HCT116 (cell line): ENCODE data around the gene GPC5. TPM values are rescaled to one million over a fixed set of nuclear protein-coding genes. Genes with fewer than 3 reads are reported as not detected.

Source experiments
- ATAC-seq: fragments of 200-7000 bp; cut with Tn5 transposase; 2 replicates; pipeline ENCODE4 v1.9.1; 2020; ENCODE audit warnings: mild to moderate bottlenecking, moderate library complexity
- BruUV-seq: library from RNA; stranded (reverse); fragments of 400-500 nt; replicated peaks from 2 replicates; lab custom pipeline; 2021; lab: Mats Ljungman, UMichigan
- CTCF ChIA-PET: fragments of 300-600 bp; sonication (Branson Sonifier 250); formaldehyde crosslinking; loops from one replicate; lab custom pipeline; 2021; ENCODE audit warnings: antibody characterized with exemption; lab: Charles Lee
- POLR2A ChIA-PET: fragments of 300-600, 350-600 bp; sonication (Branson Sonifier 250); formaldehyde crosslinking; loops from one replicate; lab custom pipeline; 2021; ENCODE audit warnings: antibody characterized with exemption; lab: Charles Lee
- RAD21 ChIA-PET, 2 experiments: fragments of 300-600 bp; sonication (Branson Sonifier 250); formaldehyde crosslinking; loops; one replicate each; lab custom pipeline; 2023; ENCODE audit warnings: low total read pairs in 2 of 2; ENCODE audit not compliant: uncharacterized antibody in 2 of 2, unreplicated experiment in 2 of 2, low non-redundant PET in 1 of 2; lab: Charles Lee
- DNase-seq: peaks from one replicate; pipeline ENCODE4 v3.0.0-alpha.2; 2010; ENCODE audit warnings: low read depth, low spot score
- H2AFZ ChIP-seq: fragments of 200-600 bp; shearing (Covaris generic), sonication (generic); 2 replicates; pipeline ENCODE4 v1.6.1; 2017; ENCODE audit warnings: low read depth, mixed run types, mixed read lengths, antibody characterized with exemption, low read length; ENCODE audit not compliant: poor library complexity, severe bottlenecking
- H3K27ac ChIP-seq: 2 replicates; pipeline ENCODE4 v1.5.1; 2012; ENCODE audit warnings: low read depth, low read length
- H3K27me3 ChIP-seq: fragments of 200-600 bp; sonication (generic); 2 replicates; pipeline ENCODE4 v1.6.1; 2016; ENCODE audit warnings: mixed run types, low read length, mixed read lengths; ENCODE audit not compliant: insufficient read depth
- H3K36me3 ChIP-seq, 2 experiments: fragments of 200-500 bp in 1 of 2; fragments of 200-600 bp in 1 of 2; sonication (Bioruptor generic) in 1 of 2; sonication (generic) in 1 of 2; 2 replicates each; pipeline versions ENCODE4 v1.5.1 to v1.6.1; 2014 to 2016; ENCODE audit warnings: low read length in 2 of 2, inconsistent platforms in 1 of 2, mixed read lengths in 1 of 2, mixed run types in 1 of 2; ENCODE audit not compliant: insufficient read depth in 2 of 2, control insufficient read depth in 1 of 2
- H3K4me1 ChIP-seq, 2 experiments: fragments of 200-600 bp in 1 of 2; sonication (generic) in 1 of 2; 2 replicates each; pipeline versions ENCODE4 v1.5.1 to v1.6.1; 2012 to 2017; ENCODE audit warnings: low read length in 2 of 2, inconsistent platforms in 1 of 2, mild to moderate bottlenecking in 1 of 2, mixed read lengths in 1 of 2, mixed run types in 1 of 2, moderate library complexity in 1 of 2; ENCODE audit not compliant: insufficient read depth in 2 of 2, control insufficient read depth in 1 of 2
- H3K4me2 ChIP-seq: fragments of 200-600 bp; sonication (generic); 2 replicates; pipeline ENCODE4 v1.6.1; 2017; ENCODE audit warnings: mixed run types, low read length, mixed read lengths
- H3K4me3 ChIP-seq, 2 experiments: fragments of 200-600 bp in 1 of 2; sonication (generic) in 1 of 2; replicated peaks in 1 of 2; 2 replicates each; pipeline ENCODE4 v1.5.1; 2011 to 2016; ENCODE audit warnings: low read length in 2 of 2, control low read depth in 1 of 2, low read depth in 1 of 2, mild to moderate bottlenecking in 1 of 2, mixed read lengths in 1 of 2, mixed run types in 1 of 2
- H3K79me2 ChIP-seq: fragments of 200-600 bp; sonication (generic); 2 replicates; pipeline ENCODE4 v1.6.1; 2017; ENCODE audit warnings: mild to moderate bottlenecking, mixed run types, low read length, moderate library complexity, mixed read lengths; ENCODE audit not compliant: insufficient read depth
- H3K9ac ChIP-seq: fragments of 200-600 bp; sonication (generic); 2 replicates; pipeline ENCODE4 v1.6.1; 2016; ENCODE audit warnings: low read length, mixed read lengths
- H3K9me2 ChIP-seq: fragments of 200-600 bp; sonication (generic), shearing (Covaris generic); 2 replicates; pipeline ENCODE4 v1.6.1; 2017; ENCODE audit warnings: mixed run types, mild to moderate bottlenecking, moderate library complexity; ENCODE audit not compliant: insufficient read depth
- H3K9me3 ChIP-seq, 2 experiments: fragments of 200-500 bp in 1 of 2; fragments of 200-600 bp in 1 of 2; sonication (Bioruptor generic) in 1 of 2; sonication (generic) in 1 of 2; 2 replicates each; pipeline ENCODE4 v1.6.1; 2014 to 2017; ENCODE audit warnings: low read length in 2 of 2, mixed read lengths in 2 of 2, inconsistent platforms in 1 of 2, low read depth in 1 of 2, mild to moderate bottlenecking in 1 of 2, mixed run types in 1 of 2, moderate library complexity in 1 of 2; ENCODE audit not compliant: control insufficient read depth in 1 of 2, insufficient read depth in 1 of 2
- H4K20me1 ChIP-seq: fragments of 200-600 bp; sonication (generic), shearing (Covaris generic); 2 replicates; pipeline ENCODE4 v1.6.1; 2017; ENCODE audit warnings: mixed run types, mild to moderate bottlenecking, moderate library complexity; ENCODE audit not compliant: insufficient read depth
- CBX3 ChIP-seq: IDR thresholded peaks from 2 replicates; pipeline ENCODE4 v1.6.1; 2012; ENCODE audit warnings: low read depth
- CEBPB ChIP-seq: IDR thresholded peaks from 2 replicates; pipeline ENCODE4 v1.6.1; 2012; ENCODE audit warnings: low read depth
- EGR1 ChIP-seq: IDR thresholded peaks from 2 replicates; pipeline ENCODE4 v1.6.1; 2012; ENCODE audit warnings: low read depth
- ELF1 ChIP-seq: IDR thresholded peaks from 2 replicates; pipeline ENCODE4 v1.6.1; 2012; ENCODE audit warnings: low read depth, borderline replicate concordance
- EZH2 ChIP-seq: fragments of 200-600 bp; sonication (generic); IDR thresholded peaks from 2 replicates; pipeline ENCODE4 v1.6.1; 2017; ENCODE audit warnings: antibody characterized with exemption, mixed run types
- EZH2phosphoT487 ChIP-seq: fragments of 200-600 bp; IDR thresholded peaks from 2 replicates; pipeline ENCODE4 v1.6.1; 2018; ENCODE audit warnings: antibody characterized with exemption, borderline replicate concordance
- JUND ChIP-seq: IDR thresholded peaks from 2 replicates; pipeline ENCODE4 v1.6.1; 2012
- POLR2A ChIP-seq: IDR thresholded peaks from 2 replicates; pipeline ENCODE4 v1.7.0; 2011; ENCODE audit warnings: borderline replicate concordance; ENCODE audit not compliant: insufficient read depth, insufficient read length; ENCODE audit errors: extremely low read depth
- POLR2AphosphoS5 ChIP-seq: IDR thresholded peaks from 2 replicates; pipeline ENCODE4 v1.6.1; 2011; ENCODE audit warnings: mild to moderate bottlenecking, low read depth, low read length, moderate library complexity
- RAD21 ChIP-seq: IDR thresholded peaks from 2 replicates; pipeline ENCODE4 v1.6.1; 2012; ENCODE audit warnings: low read depth, mild to moderate bottlenecking
- SIN3A ChIP-seq: IDR thresholded peaks from 2 replicates; pipeline ENCODE4 v1.6.1; 2012; ENCODE audit warnings: low read depth
- ZFX ChIP-seq: fragments of 450-650 bp; IDR thresholded peaks from 2 replicates; pipeline ENCODE4 v1.6.1; 2017
- ZNF274 ChIP-seq: fragments of 200-500 bp; sonication (Bioruptor generic); IDR thresholded peaks from 2 replicates; pipeline ENCODE4 v1.6.1; 2014; ENCODE audit warnings: mild to moderate bottlenecking, low read depth, low read length, inconsistent platforms
- intact Hi-C: fragments of 100-400 bp; cut with micrococcal nuclease; formaldehyde crosslinking; loops from 2 replicates; pipeline ENCODE4 v1.10.0; 2022
- total RNA-seq: library from RNA; stranded (reverse); gene quantifications from one replicate; pipeline ENCODE4 v1.2.1, GENCODE V29; 2021; ENCODE audit not compliant: unreplicated experiment
- TF ChIP-seq, protein P1 (sequence below): IDR thresholded peaks from 2 replicates; pipeline ENCODE4 v1.6.1; 2011; ENCODE audit warnings: mild to moderate bottlenecking, low read length, moderate library complexity; ENCODE audit not compliant: insufficient replicate concordance; ENCODE audit errors: extremely low read depth
- TF ChIP-seq, protein P2 (sequence below): IDR thresholded peaks from 2 replicates; pipeline ENCODE4 v1.6.1; 2012
- TF ChIP-seq, protein P3 (sequence below): IDR thresholded peaks from 2 replicates; pipeline ENCODE4 v1.6.1; 2012

GPC5 gene
- total RNA-seq, 1 experiment from 2014 or later: not detected

DNA sequence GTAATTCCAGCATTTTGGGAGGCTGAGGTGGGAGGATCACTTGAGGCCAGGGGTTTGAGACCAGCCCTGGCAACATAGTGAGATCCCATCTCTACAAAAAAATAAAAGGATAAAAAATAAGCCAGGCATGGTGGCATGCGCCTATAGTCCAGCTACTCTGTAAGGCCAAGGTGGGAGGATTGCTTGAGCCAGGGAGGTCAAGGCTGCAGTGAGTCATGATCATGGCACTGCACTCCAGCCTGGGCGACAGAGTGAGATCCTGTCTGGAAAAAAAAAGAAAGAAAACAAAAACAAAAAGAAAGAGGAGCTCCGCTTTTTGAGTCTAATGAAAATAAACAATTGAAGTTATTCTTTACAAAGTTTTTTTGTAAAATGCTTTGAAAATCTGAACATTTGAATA, 326.2 kb downstream of the GPC5 start:
- H3K27ac ChIP-seq: no peak overlapping the region
- no peaks in the 10 kb centered on the region for H3K27me3 ChIP-seq
- no peaks in the 10 kb centered on the region for H3K9me2 ChIP-seq
- DNase-seq (no peak), ATAC-seq (no peak)
- H3K9me3 ChIP-seq: peaks cover 0 to 7% of the 10 kb centered on the region in 2 experiments; a peak in 1 of 4 replicates
- CTCF ChIA-PET: no interaction called here
- no peak overlapping the region for H2AFZ ChIP-seq
- no peaks in the 10 kb centered on the region for H3K36me3 ChIP-seq
- no peaks in the 10 kb centered on the region; the same call in 1 of the 2 replicates for H4K20me1 ChIP-seq
- H3K4me3 ChIP-seq: no peak overlapping the region
- H3K79me2 ChIP-seq: no peaks in the 10 kb centered on the region
- intact Hi-C loops: no loop called here
- TF ChIP-seq JUND (no peak), ELF1 (no peak), EZH2 (no peak), POLR2A (no peak), EGR1 (no peak), CEBPB (no peak), RAD21 (no peak), POLR2AphosphoS5 (no peak)
- TF ChIP-seq, protein P1, sequence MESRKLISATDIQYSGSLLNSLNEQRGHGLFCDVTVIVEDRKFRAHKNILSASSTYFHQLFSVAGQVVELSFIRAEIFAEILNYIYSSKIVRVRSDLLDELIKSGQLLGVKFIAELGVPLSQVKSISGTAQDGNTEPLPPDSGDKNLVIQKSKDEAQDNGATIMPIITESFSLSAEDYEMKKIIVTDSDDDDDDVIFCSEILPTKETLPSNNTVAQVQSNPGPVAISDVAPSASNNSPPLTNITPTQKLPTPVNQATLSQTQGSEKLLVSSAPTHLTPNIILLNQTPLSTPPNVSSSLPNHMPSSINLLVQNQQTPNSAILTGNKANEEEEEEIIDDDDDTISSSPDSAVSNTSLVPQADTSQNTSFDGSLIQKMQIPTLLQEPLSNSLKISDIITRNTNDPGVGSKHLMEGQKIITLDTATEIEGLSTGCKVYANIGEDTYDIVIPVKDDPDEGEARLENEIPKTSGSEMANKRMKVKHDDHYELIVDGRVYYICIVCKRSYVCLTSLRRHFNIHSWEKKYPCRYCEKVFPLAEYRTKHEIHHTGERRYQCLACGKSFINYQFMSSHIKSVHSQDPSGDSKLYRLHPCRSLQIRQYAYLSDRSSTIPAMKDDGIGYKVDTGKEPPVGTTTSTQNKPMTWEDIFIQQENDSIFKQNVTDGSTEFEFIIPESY: no peak
- TF ChIP-seq, all 23 proteins: peak for 0
- Histone ChIP-seq H3K4me2 (no peak overlapping the region), H3K4me1 (no peaks in the 10 kb centered on the region), H3K9ac (no peak overlapping the region)
- ChIA-PET POLR2A (no interaction called here), RAD21 (no interaction called here)
- BruUV-seq: no TSS peak

DNA sequence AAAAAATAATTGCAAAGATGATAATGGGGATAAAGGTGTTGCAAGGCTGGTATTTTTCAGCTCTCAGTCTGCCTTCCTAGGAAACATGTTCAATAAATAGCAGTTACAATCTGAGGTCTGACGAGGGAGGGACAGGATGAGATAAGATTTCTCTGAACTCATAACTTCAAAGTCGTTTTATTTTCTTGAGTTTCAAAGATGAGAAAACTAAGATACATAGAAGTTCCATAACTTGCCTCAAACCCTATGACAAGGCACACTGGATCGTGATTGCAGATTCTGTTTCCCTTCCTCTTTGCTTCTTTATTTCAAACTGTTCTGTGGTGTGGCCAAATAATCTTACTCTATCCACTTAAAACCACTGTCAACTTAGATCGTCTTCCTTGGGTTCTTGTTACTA, 327.2 kb downstream of the GPC5 start:
- Histone ChIP-seq H3K36me3 (no peaks in the 10 kb centered on the region), H4K20me1 (no peaks in the 10 kb centered on the region; the same call in 1 of the 2 replicates), H3K9me2 (no peaks in the 10 kb centered on the region), H3K27ac (no peak overlapping the region), H3K79me2 (no peaks in the 10 kb centered on the region), H3K9me3 (peaks cover 0 to 11% of the 10 kb centered on the region in 2 experiments; a peak in 1 of 4 replicates), H2AFZ (no peak overlapping the region), H3K9ac (no peak overlapping the region), H3K27me3 (no peaks in the 10 kb centered on the region), H3K4me2 (no peak overlapping the region), H3K4me3 (no peak overlapping the region), H3K4me1 (no peaks in the 10 kb centered on the region)
- DNase-seq (no peak), ATAC-seq (no peak)
- ChIA-PET POLR2A (no interaction called here), CTCF (no interaction called here), RAD21 (no interaction called here)
- intact Hi-C loops: no loop called here
- BruUV-seq: no TSS peak
- TF ChIP-seq ZFX (no peak), EZH2phosphoT487 (no peak), ZNF274 (no peak), ELF1 (no peak), JUND (no peak), CBX3 (no peak), CEBPB (no peak), EZH2 (no peak), SIN3A (no peak), EGR1 (no peak), POLR2AphosphoS5 (no peak), POLR2A (no peak)
- TF ChIP-seq, protein P2, sequence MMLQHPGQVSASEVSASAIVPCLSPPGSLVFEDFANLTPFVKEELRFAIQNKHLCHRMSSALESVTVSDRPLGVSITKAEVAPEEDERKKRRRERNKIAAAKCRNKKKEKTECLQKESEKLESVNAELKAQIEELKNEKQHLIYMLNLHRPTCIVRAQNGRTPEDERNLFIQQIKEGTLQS: no peak
- TF ChIP-seq, protein P3, sequence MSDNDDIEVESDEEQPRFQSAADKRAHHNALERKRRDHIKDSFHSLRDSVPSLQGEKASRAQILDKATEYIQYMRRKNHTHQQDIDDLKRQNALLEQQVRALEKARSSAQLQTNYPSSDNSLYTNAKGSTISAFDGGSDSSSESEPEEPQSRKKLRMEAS: no peak
